Femur (tissue), 1 donor: ENCODE results near the gene MROH2A.

Experiments used
- DNase-seq: peaks from one replicate; pipeline ENCODE4 v3.0.0-alpha.2; 2017

The MROH2A gene

DNA sequence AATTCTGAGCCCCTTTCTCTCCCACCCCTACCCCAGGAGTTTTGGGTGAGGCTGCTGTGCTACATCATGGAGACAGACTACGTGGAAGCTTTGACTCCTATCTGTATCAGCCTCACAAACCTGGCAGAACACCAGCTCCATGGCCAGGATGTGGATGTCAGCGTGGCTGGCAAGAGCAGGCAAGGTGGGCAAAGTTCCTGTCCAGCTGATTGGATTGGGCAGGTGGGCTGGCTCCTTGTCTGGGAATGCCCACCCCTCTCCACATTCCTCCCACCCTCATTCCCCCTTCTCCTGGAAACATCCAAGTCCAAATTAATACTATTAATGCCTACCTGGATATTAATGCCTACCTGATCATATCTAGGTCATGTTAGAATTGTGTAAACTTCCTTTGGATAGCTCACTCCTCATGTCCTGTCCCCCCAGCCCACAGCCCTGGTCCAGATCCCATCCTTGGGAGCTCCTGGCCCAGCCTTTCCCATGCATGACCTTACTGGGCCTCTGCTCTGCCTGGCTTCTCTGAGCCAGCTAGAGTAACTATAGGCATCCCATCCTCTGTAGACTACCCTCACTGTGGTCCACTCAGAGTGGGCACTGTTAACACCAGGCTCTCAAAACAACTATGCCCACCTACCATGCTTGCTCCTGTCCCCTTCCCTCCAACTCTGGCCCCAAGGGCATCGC, 24.1 kb downstream of the MROH2A start:
- DNase-seq, result no peak

DNA sequence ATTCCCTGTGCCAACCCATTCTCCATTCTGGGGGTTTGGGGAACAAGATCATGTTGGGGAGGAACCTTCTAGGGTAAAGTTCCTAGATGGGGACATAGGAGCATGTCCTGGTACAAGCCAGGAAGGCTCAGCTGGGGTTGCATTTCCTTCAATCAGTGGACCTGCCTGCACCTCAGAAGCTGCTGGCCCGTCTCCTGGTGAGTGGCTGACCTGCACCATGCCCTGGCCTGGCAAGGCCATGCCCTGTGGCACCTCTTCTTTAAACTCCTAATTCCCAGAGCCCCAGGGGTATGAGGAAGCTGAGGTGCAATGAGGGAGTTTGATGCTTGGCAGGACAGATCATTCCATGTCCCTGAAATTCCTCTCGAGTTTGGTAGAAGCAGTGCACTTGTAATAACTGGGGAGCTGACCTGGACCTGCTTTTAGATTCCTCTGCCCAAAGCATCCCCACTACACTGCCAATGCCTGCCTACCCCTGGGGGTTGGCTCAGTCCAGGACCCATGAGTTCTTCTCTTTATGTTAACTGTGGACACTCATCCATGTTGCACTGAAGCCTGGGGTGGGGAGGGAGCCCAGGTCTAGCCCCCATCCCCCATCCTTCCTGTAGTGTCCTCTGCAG, 25.3 kb downstream of the MROH2A start:
- peak; percentile 3 for DNase-seq

GRCh38 chr2:233803994-233804393, 25.9 kb downstream of the MROH2A start:
- DNase-seq, result no peak

DNA sequence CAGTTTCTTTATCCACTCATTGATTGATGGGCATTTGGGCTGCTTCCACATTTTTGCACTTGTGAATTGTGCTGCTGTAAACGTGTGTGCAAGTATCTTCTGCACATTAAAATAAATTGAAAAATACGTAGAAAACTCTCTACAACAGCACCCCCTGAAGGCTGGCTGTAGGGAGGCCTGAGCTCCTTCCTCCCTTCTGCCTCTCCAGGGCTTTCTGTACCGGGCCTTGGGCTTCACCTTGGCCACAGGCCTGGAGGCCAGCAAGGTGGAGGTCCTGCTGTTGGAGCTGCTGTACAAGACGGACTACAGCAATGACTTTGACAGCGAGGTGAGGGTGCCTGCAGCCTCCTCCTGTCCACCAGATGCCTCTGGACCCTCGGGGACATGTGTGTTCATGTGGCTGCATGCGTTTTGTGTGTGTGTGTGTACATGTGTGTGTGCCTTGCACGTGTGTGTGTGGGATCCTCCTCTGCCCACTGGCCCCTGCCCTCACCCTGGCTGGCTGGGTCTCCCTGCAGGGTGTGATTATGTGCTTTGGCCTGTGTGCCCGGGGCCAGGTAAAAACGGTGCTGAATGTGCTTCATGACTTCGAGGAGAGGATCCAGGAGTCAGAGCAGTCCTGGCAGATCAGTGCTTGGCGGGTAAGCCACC, 29.2 kb downstream of the MROH2A start:
- peak; percentile 4 for DNase-seq

GRCh38 chr2:233807966-233808935, 30.1 kb downstream of the MROH2A start:
- DNase-seq, result peak; percentile 3

GRCh38 chr2:233810385-233810784, 32.3 kb downstream of the MROH2A start:
- no peak for DNase-seq

- DNase-seq, result peak; percentile 3
Measured at GRCh38 chr2:233811087-233811486, 33.0 kb downstream of the MROH2A start.

GRCh38 chr2:233811732-233812131, 33.6 kb downstream of the MROH2A start:
- no peak for DNase-seq

- DNase-seq, result no peak
Measured at GRCh38 chr2:233813236-233814055, 35.3 kb downstream of the MROH2A start.

DNA sequence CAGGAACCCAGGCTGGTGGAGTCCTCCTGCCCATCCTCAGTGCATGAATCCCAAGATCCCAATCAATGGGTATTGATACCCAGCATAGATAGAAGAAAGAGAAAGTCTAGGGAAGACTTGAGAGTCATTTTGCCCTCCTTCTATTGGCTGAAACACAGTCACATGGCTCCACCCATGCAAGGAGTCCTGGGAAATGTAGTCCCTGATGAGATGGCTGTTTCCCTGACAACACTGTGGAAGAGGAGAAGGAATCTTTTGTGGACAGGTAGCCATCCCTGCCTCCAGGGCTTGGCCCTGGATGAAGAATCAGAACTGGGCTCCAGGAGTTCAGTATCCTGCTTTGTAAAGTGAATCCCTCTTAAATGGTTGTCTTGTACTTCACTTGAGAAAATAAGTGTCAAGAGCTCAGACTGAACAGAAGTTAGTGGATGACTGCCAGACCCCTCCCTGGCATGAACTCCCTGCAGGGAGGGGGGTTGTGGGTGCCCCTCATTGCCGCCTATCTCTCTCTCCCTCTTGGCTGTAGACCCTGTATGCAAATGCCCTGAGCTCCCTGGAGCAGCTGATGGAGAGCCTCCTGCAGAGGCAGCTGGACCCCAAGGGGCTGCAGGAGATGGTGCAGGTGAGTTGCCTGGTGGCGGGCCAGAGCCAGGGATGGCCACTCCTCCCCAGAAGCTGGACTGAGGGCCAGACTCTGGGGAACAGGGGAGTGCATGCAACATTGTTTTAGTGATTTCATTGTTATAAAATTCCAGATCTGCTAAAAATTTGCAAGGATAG, 36.1 kb downstream of the MROH2A start:
- no peak for DNase-seq

DNA sequence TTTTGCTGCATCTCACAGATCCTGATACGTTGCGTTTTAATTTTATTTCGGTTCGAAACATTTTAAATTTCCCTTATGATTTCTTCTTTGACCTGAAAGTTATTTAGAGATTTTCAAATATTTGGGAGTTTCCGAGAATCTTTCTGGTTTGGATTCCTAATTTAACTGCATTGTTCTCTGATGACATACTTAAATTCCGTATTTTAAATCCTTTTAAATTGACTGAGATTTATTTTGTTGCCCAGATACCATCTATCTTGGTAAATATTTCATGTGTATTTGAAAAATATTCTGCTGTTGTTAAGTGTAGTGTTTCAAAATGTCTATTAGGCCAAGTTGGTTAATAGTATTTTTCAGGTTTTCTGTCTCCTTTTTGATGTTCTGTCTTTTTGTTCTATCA, 37.7 kb downstream of the MROH2A start:
- no peak for DNase-seq

- no peak for DNase-seq
Measured at GRCh38 chr2:233816334-233816733, 38.2 kb downstream of the MROH2A start.

- no peak for DNase-seq
Measured at GRCh38 chr2:233816771-233817170, 38.6 kb downstream of the MROH2A start.

- DNase-seq, result no peak
Measured at GRCh38 chr2:233817361-233817911, 39.3 kb downstream of the MROH2A start.

DNA sequence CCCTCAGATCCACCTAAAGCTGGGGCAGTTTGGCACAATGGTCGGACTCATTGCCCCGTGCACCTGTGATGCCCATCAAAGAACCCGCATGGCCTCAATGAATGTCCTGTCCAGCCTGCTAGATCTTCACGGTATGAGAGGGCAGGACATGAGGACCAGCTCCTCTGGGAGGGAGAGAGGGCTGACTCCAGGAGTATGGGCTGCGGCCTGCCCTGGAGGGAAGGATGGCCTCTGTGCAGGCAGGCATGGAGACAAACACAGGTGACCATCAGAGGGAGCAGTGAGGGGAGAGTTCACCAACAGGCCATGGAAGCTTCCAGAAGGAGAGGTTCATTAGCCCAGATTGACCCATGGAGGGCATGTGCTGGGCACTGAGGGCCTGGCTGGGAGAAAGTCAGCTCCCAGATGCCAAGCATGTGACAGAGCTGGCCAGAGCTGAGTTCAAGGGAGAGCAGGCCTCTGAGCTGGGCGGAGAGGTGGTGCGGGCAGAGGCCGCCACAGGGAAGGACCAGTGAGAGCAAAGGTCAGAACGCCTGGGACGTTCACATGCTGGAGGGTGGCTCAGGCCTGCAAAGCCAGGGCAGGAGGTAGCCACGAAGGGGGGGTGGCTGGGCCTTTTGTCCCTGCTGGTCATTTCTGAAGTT, 40.0 kb downstream of the MROH2A start:
- DNase-seq, result no peak

DNA sequence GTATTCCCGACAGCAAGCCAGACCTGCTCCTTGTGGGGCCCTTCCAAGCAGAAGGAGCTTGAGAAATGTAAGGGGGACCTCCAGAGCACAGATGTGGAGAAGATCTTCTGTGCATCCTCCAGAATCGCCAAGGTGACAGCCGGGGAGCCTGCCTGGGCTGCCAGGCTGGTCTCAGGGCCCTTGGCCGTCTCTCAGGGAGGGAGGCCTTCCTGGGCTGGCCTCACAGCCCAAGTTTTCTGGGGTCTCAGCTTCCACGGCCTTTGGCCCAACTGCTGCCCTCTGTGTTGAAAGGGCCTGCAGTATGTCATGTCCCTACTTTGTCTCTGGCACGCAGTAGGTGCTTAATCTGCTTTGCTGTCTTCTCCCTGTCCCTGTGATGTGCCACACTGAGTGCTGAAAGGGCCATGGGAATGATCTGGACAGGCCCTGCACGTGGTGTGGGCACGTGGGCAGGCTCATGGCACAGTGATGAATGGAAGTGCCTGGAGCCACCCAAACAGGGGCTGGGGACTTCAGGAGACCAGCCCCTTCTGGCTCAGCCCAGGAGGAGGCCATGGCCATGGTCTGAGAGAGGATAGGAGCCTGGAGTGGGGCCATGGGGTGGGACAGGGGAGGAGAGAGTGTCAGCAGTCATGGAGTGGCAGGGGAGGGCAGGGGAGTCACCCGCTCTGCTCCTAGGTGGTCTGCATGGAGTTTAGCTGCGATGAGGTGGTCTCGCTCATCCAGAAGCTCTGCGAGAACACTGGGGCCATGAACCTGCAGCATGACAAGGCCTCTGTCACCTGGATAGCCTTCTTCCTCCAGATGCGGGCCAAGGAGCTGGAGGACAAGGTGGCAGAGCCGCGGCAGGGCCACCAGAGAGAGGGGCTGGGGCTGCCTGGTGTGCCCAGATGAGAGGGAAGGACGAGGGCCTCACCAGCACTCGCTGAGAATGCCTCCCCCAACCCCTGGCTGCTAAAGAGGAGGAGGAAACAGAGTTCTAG, 40.8 kb downstream of the MROH2A start:
- no peak for DNase-seq

GRCh38 chr2:233819884-233820773, 42.0 kb downstream of the MROH2A start:
- DNase-seq, result no peak

DNA sequence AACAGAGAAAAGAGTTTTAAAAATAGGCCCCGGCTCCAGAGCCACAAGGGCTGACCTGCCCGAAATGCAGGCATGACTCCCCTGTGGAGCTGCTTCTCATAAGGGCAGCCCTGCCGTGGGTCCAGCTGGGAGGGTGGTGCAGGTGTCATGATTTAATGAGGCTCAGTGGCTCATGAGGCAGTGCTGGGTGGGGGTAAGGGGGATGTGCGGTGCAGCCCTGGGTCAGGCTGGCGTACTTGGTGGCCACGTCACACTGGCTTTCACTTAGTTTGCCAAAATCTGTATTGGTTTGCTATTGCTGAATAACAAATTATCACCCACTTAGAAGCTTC, 42.6 kb downstream of the MROH2A start:
- DNase-seq, result peak; percentile 3
